Measurements from ENCODE around the gene CACNA1S.

Gene CACNA1S

DNA sequence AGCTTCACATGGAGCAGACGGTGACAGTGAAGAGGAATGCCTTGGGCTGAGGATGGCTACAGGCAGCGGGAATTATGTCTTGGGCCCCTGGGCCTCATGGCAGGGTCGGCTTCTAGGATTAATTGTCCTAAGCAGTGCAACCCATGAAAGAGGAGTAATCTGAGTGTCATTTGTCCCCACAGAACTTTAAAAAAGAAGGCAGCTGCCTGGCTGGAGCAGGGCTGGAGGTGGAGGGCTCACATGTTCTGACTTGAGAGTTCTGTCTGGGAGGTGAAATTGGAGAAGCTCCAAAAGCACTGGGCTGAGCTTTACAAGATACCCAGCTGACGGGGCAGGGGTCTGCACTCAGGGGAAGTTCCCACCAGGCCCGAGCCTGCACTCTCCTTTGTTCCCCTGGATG is 22.6 kb downstream of the CACNA1S start:
- TF ChIP-seq ZFX (IDR thresholded peaks at IDR 0.05; ENCODE audit: borderline replicate concordance) = no peak
- TF ChIP-seq, protein P1, sequence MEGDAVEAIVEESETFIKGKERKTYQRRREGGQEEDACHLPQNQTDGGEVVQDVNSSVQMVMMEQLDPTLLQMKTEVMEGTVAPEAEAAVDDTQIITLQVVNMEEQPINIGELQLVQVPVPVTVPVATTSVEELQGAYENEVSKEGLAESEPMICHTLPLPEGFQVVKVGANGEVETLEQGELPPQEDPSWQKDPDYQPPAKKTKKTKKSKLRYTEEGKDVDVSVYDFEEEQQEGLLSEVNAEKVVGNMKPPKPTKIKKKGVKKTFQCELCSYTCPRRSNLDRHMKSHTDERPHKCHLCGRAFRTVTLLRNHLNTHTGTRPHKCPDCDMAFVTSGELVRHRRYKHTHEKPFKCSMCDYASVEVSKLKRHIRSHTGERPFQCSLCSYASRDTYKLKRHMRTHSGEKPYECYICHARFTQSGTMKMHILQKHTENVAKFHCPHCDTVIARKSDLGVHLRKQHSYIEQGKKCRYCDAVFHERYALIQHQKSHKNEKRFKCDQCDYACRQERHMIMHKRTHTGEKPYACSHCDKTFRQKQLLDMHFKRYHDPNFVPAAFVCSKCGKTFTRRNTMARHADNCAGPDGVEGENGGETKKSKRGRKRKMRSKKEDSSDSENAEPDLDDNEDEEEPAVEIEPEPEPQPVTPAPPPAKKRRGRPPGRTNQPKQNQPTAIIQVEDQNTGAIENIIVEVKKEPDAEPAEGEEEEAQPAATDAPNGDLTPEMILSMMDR (IDR thresholded peaks at IDR 0.05) = no peak
- H3K27ac ChIP-seq = no peak overlapping the region

DNA sequence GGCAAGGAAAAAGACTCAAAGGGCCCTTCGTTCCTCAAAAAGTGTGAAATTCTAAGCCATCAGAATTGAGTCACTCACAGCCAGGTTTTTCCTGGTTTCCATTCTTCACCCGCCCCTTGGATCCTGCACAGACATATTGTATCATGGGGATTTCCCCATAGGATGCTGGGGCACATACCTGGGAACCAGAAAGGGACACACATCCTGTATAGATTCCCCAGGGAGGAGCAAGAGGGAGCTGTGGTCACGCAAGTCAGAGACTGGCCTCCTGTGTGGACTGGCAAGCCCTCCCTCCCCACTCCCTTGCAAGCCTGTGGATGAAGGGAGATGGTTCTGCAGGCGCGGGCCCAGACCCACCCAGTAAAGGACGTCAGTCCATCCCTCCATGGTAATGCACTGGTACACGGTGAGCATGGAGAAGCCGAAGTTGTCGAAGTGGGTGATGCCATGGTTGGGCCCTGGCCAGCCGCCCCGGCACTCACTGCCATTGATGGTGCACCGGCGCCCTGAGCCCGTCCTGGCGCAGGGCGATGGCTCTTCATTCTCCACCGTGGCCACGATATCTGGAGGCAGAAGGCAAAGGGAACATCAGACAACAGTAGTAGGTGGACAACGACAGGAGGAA is 23.2 kb downstream of the CACNA1S start:
- no peak overlapping the region for H3K27ac ChIP-seq
- no peak for TF ChIP-seq ZFX (IDR thresholded peaks at IDR 0.05; ENCODE audit: borderline replicate concordance)
- TF ChIP-seq, protein P1 (IDR thresholded peaks at IDR 0.05) = no peak

GRCh38 chr1:201088395-201088794 is 23.8 kb downstream of the CACNA1S start:
- TF ChIP-seq, protein P1 (IDR thresholded peaks at IDR 0.05) = no peak
- TF ChIP-seq ZFX (IDR thresholded peaks at IDR 0.05; ENCODE audit: borderline replicate concordance) = no peak
- H3K27ac ChIP-seq = no peak overlapping the region

DNA sequence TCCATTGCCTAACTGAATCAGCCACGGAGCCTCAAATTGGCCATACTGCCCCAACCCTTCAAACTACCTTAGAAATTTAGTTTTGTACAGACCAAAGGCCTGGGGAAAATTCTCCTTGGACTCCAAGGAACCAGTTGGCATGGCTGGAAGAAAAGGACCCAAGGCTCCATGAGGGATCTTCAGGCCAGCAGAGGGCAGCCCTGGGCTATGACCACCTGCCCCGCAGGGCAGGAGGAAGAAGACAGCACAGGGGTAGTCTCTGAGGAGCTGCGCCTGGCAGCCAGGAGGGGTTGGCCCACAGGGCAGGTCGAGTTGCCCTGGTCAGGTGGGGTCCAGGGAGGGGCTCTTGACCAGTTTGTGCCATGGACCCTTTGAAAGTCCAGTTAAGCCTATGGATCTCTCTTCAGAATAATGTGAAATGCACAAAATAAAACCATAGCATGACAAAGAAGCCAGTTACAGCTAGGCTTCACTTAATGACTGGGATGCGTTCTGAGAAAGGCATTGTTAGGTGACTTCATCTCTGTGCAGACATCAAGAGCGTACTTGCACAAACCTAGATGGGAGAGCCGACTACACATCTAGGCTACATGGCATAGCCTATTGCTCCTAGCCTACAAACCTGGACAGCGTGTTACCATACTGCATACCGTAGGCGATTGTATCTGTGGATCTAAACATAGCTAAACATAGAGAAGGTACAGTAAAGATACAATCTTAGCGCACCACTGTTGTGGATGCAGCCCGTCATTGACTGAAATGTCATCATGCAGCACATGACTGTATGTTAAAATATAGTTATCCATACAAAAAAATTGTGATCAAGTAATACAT is 26.1 kb downstream of the CACNA1S start:
- TF ChIP-seq, protein P1 (IDR thresholded peaks at IDR 0.05) = peak; percentile 92
- TF ChIP-seq ZFX (IDR thresholded peaks at IDR 0.05; ENCODE audit: borderline replicate concordance) = no peak
- H3K27ac ChIP-seq = no peak overlapping the region

DNA sequence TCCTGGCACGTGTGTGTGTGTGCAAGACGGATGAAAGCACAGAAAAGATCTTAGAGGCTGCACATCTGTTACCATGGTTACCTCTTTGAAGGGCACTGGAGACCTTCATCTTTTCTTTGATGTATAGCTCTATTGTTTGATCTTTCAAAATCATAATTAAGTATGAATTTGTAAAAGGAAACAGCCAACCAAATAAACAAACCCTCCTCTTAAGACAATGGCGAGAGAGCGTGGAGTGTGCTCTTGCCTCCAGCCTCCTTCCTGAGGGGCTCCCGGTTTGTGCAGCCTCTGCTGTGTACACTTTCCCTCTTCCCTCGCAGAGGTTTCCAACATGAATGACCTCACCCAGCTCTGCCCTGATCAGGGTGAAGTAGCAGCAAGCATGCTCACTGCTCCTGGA is 27.9 kb downstream of the CACNA1S start:
- TF ChIP-seq ZFX (IDR thresholded peaks at IDR 0.05; ENCODE audit: borderline replicate concordance) = no peak
- TF ChIP-seq, protein P1 (IDR thresholded peaks at IDR 0.05) = no peak
- H3K27ac ChIP-seq = no peak overlapping the region

GRCh38 chr1:201083741-201084140 is 28.5 kb downstream of the CACNA1S start:
- TF ChIP-seq ZFX (IDR thresholded peaks at IDR 0.05; ENCODE audit: borderline replicate concordance) = no peak
- TF ChIP-seq, protein P1 (IDR thresholded peaks at IDR 0.05) = no peak
- no peak overlapping the region for H3K27ac ChIP-seq

DNA sequence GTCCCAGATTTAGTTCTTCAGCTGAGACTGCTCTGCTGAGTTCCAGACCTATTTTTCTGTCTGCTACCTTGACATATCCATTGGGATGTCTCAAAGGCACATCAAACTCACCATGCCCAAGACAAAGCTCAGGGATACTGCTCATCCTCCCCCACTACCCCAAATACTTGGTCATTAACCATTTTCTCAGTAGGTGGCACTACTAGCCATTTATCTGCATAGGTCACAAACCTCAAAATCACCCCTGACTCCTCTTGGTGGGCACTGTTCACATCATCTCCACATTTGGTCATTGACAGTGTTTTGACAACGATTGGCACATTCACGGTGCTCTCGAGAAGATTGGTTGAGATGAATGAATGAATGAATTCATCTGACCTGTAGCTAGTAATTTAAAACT is 32.1 kb downstream of the CACNA1S start:
- no peak overlapping the region for H3K27ac ChIP-seq
- TF ChIP-seq, protein P1 (IDR thresholded peaks at IDR 0.05) = no peak
